Stimulated activated CD8-positive, alpha-beta memory T cell treated with anti-CD3 and anti-CD28 coated beads, Interleukin-4, amount 100 ng/mL, for 24 hours (primary cell): ENCODE results near the gene MKRN1.
"Not testable (repeated sequence)": the region's sequence is repeated elsewhere in the genome, so short reads cannot be mapped to it uniquely, and the experiment has no call there.

ENCODE experiments used
- DNase-seq: peaks from one replicate; pipeline ENCODE4 v3.0.0-alpha.2; 2020; ENCODE audit warnings: low read depth

Gene MKRN1

GRCh38 chr7:140479062-140479738 is at the start of gene MKRN1:
Gene MKRN1 (minus strand): TSS chr7:140479505. CDS start chr7:140479344, 161 bp downstream.
- DNase-seq, result peak; percentile 88

GRCh38 chr7:140526787-140527664 is 47.7 kb upstream of the MKRN1 start:
- DNase-seq, result no peak

GRCh38 chr7:140526214-140526613 is 46.9 kb upstream of the MKRN1 start:
- DNase-seq, result no peak

GRCh38 chr7:140525743-140526142 is 46.4 kb upstream of the MKRN1 start:
- no peak for DNase-seq

GRCh38 chr7:140521421-140521820 is 42.1 kb upstream of the MKRN1 start:
- no peak for DNase-seq

GRCh38 chr7:140519007-140519399 is 39.7 kb upstream of the MKRN1 start:
- no peak for DNase-seq

GRCh38 chr7:140518370-140519006 is 39.2 kb upstream of the MKRN1 start:
- DNase-seq, result no peak

- DNase-seq, result peak; percentile 54
Measured at GRCh38 chr7:140517546-140518369, 38.5 kb upstream of the MKRN1 start.

GRCh38 chr7:140512317-140513000 is 33.2 kb upstream of the MKRN1 start:
- DNase-seq, result no peak

GRCh38 chr7:140509789-140510188 is 30.5 kb upstream of the MKRN1 start:
- no peak for DNase-seq

- not testable (repeated sequence) for DNase-seq
Measured at GRCh38 chr7:140507556-140507955, 28.3 kb upstream of the MKRN1 start.

GRCh38 chr7:140506788-140507464 is 27.6 kb upstream of the MKRN1 start:
- no peak for DNase-seq

- no peak for DNase-seq
Measured at GRCh38 chr7:140501966-140502365, 22.7 kb upstream of the MKRN1 start.

- not testable (repeated sequence) for DNase-seq
Measured at GRCh38 chr7:140497807-140498206, 18.5 kb upstream of the MKRN1 start.

GRCh38 chr7:140497241-140497769 is 18.0 kb upstream of the MKRN1 start:
- DNase-seq, result no peak

- DNase-seq, result no peak
Measured at GRCh38 chr7:140495514-140496097, 16.3 kb upstream of the MKRN1 start.

GRCh38 chr7:140494867-140495266 is 15.6 kb upstream of the MKRN1 start:
- no peak for DNase-seq

- no peak for DNase-seq
Measured at GRCh38 chr7:140489026-140489359, 9.7 kb upstream of the MKRN1 start.

- DNase-seq, result no peak
Measured at GRCh38 chr7:140485500-140486265, 6.4 kb upstream of the MKRN1 start.
